Astrocyte of the spinal cord (primary cell): ENCODE data around the gene SLC9A2.

ENCODE experiments used
- DNase-seq: peaks from one replicate; pipeline ENCODE4 v3.0.0; 2011; ENCODE audit warnings: low read depth, low spot score
- H3K4me3 ChIP-seq: 2 replicates; pipeline ENCODE4 v1.5.1; 2011; ENCODE audit warnings: low read depth, mild to moderate bottlenecking, low read length, moderate library complexity
- CTCF ChIP-seq: IDR thresholded peaks from 2 replicates; pipeline ENCODE4 v1.5.1; 2012; ENCODE audit warnings: low read depth, mild to moderate bottlenecking, low read length, inconsistent platforms
- in situ Hi-C: cut with HindIII; loops from 2 replicates; pipeline ENCODE4 v1.10.0; 2017; ENCODE audit warnings: low sequenced_read_pairs

Gene SLC9A2

GRCh38 chr2:102632380-102633175 lies 13.2 kb downstream of the SLC9A2 start:
- in situ Hi-C loops: no loop called here
- no peak overlapping the region for H3K4me3 ChIP-seq
- no peak for DNase-seq
- TF ChIP-seq CTCF: no peak

- in situ Hi-C loops: no loop called here
- no peak for DNase-seq
- TF ChIP-seq CTCF: no peak
Observed at GRCh38 chr2:102634831-102635241, 15.5 kb downstream of the SLC9A2 start.

GRCh38 chr2:102635317-102635716 lies 16.0 kb downstream of the SLC9A2 start:
- in situ Hi-C loops: no loop called here
- H3K4me3 ChIP-seq: no peak overlapping the region
- no peak for TF ChIP-seq CTCF

More at GRCh38 chr2:102634831-102635241, 15.5 kb downstream of the SLC9A2 start:
- H3K4me3 ChIP-seq: no peak overlapping the region

GRCh38 chr2:102636283-102636907 lies 17.0 kb downstream of the SLC9A2 start:
- in situ Hi-C loops: no loop called here
- no peak overlapping the region for H3K4me3 ChIP-seq
- no peak for TF ChIP-seq CTCF
- DNase-seq: no peak

More at GRCh38 chr2:102635317-102635716, 16.0 kb downstream of the SLC9A2 start:
- no peak for DNase-seq

- TF ChIP-seq CTCF: no peak
- no peak for DNase-seq
- in situ Hi-C loops: no loop called here
- no peak overlapping the region for H3K4me3 ChIP-seq
Observed at GRCh38 chr2:102637358-102637757, 18.0 kb downstream of the SLC9A2 start.

- no peak for TF ChIP-seq CTCF
- in situ Hi-C loops: no loop called here
- no peak for DNase-seq
- no peak overlapping the region for H3K4me3 ChIP-seq
Observed at GRCh38 chr2:102639429-102639828, 20.1 kb downstream of the SLC9A2 start.
